ENCODE data around the gene GIPR. TPM values are rescaled to one million over a fixed set of nuclear protein-coding genes. Genes with fewer than 3 reads are reported as not detected.

The GIPR gene
- total and polyA plus RNA-seq, 2 of the 13 experiments (the other 11 are each of a cell fraction or from before 2014, with no cell fraction given), result 0.15 to 1.2 TPM

DNA sequence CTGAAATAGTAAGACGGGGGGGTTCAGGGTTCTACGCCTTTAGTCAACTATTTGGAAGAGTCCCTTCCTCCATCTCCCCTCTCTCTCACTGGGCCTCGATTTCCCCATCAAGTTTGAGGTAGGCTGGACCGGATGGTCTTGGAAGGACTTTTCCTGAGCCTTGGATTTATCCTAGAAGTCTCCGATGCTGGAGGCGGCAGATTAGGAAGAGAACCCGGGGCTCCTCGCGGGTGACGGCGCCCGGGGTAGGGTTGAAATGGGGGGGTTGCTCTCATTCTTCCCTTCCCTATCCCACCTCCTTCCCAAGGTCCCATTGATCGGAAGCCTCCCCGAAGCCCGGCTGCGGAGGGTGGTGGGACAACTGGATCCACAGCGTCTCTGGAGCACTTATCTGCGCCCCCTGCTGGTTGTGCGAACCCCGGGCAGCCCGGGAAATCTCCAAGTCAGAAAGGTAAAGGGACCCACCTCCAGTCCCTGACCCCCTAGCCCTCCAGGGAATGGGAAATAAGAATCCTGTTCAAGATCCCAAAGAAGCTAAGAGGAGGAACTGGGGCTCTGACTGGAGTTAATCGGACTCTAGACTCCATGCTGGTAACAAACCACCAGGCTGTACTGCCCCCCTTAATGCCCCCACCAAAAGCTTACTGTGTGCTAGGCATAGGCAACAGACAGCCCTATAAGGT is 25.2 kb downstream of the GIPR start (continued):
- TF ChIP-seq, protein P1, sequence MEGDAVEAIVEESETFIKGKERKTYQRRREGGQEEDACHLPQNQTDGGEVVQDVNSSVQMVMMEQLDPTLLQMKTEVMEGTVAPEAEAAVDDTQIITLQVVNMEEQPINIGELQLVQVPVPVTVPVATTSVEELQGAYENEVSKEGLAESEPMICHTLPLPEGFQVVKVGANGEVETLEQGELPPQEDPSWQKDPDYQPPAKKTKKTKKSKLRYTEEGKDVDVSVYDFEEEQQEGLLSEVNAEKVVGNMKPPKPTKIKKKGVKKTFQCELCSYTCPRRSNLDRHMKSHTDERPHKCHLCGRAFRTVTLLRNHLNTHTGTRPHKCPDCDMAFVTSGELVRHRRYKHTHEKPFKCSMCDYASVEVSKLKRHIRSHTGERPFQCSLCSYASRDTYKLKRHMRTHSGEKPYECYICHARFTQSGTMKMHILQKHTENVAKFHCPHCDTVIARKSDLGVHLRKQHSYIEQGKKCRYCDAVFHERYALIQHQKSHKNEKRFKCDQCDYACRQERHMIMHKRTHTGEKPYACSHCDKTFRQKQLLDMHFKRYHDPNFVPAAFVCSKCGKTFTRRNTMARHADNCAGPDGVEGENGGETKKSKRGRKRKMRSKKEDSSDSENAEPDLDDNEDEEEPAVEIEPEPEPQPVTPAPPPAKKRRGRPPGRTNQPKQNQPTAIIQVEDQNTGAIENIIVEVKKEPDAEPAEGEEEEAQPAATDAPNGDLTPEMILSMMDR (CRISPR knock-in tag; IDR thresholded peaks at IDR 0.05), result peak; percentile 91
- TF ChIP-seq KDM2A (CRISPR knock-in tag; IDR thresholded peaks at IDR 0.05; ENCODE audit: borderline replicate concordance, low read depth) (peak; percentile 22; the same call in 1 of the 2 replicates), ZNF513 (CRISPR knock-in tag; conservative IDR thresholded peaks at IDR 0.05) (0 out of 2 replicates have a peak, but pooled peaks have one; percentile 11), CCAR2 (optimal IDR thresholded peaks at IDR 0.05; ENCODE audit: low read depth, low read length) (peak; percentile 35), PCBP1 (IDR thresholded peaks at IDR 0.05; ENCODE audit: borderline replicate concordance, low read depth, low read length) (0 out of 2 replicates have a peak, but pooled peaks have one; percentile 28), ZNF10 (CRISPR knock-in tag; IDR thresholded peaks at IDR 0.05; ENCODE audit: borderline replicate concordance, low read depth) (no peak), IKZF1 (IDR thresholded peaks at IDR 0.05) (no peak), MNT (IDR thresholded peaks at IDR 0.05) (no peak), KDM5B (CRISPR knock-in tag; IDR thresholded peaks at IDR 0.05; ENCODE audit: borderline replicate concordance) (no peak; the same call in 1 of the 2 replicates), ZNF280B (CRISPR knock-in tag; IDR thresholded peaks at IDR 0.05; ENCODE audit: borderline replicate concordance) (no peak), RNF2 (conservative IDR thresholded peaks at IDR 0.05; ENCODE audit: low read depth) (no peak), SAP130 (CRISPR knock-in tag; IDR thresholded peaks at IDR 0.05; ENCODE audit: low read depth) (peak; percentile 68), ARNT2 (CRISPR knock-in tag; IDR thresholded peaks at IDR 0.05; ENCODE audit: low read depth) (no peak), ZNF720 (CRISPR knock-in tag; IDR thresholded peaks at IDR 0.05) (0 out of 2 replicates have a peak, but pooled peaks have one; percentile 58), MXI1 (IDR thresholded peaks at IDR 0.05; ENCODE audit: borderline replicate concordance, low read depth, low read length) (peak; percentile 48; the same call in 1 of the 3 replicates), YY1 (IDR thresholded peaks at IDR 0.05; ENCODE audit: insufficient read depth, insufficient replicate concordance, low read depth, low read length) (peak; percentile 47), ZNF589 (CRISPR knock-in tag; conservative IDR thresholded peaks at IDR 0.05) (no peak), ZNF235 (CRISPR knock-in tag; IDR thresholded peaks at IDR 0.05; ENCODE audit: borderline replicate concordance) (0 out of 2 replicates have a peak, but pooled peaks have one; percentile 28), ZNF572 (CRISPR knock-in tag; IDR thresholded peaks at IDR 0.05) (no peak)
- TF ChIP-seq, protein P2, sequence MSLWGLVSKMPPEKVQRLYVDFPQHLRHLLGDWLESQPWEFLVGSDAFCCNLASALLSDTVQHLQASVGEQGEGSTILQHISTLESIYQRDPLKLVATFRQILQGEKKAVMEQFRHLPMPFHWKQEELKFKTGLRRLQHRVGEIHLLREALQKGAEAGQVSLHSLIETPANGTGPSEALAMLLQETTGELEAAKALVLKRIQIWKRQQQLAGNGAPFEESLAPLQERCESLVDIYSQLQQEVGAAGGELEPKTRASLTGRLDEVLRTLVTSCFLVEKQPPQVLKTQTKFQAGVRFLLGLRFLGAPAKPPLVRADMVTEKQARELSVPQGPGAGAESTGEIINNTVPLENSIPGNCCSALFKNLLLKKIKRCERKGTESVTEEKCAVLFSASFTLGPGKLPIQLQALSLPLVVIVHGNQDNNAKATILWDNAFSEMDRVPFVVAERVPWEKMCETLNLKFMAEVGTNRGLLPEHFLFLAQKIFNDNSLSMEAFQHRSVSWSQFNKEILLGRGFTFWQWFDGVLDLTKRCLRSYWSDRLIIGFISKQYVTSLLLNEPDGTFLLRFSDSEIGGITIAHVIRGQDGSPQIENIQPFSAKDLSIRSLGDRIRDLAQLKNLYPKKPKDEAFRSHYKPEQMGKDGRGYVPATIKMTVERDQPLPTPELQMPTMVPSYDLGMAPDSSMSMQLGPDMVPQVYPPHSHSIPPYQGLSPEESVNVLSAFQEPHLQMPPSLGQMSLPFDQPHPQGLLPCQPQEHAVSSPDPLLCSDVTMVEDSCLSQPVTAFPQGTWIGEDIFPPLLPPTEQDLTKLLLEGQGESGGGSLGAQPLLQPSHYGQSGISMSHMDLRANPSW (CRISPR knock-in tag; IDR thresholded peaks at IDR 0.05; ENCODE audit: borderline replicate concordance), result 0 out of 2 replicates have a peak, but pooled peaks have one; percentile 36
